Measurements from ENCODE around the gene VAC14.

The VAC14 gene

DNA sequence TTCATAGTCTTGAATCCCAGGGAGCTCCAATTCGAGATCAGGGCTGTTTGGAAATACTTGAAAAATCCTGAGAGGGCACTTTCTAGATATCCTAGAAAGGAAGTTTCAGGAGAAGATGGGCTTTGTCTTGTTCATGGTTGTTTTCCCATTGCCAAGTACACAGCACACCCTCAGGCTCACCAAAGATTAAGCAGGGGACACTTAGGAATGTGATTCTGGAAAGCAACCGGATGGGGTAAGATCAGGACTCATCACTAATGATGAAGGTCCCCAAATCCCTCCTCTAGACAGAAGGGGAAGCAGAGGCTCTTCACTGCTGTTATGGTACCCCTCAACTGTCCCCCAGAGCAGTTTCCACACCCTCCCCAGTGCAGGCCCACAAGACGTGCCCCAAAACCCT lies 40.7 kb downstream of the VAC14 start:
- no peak for DNase-seq (ENCODE audit: low spot score)

DNA sequence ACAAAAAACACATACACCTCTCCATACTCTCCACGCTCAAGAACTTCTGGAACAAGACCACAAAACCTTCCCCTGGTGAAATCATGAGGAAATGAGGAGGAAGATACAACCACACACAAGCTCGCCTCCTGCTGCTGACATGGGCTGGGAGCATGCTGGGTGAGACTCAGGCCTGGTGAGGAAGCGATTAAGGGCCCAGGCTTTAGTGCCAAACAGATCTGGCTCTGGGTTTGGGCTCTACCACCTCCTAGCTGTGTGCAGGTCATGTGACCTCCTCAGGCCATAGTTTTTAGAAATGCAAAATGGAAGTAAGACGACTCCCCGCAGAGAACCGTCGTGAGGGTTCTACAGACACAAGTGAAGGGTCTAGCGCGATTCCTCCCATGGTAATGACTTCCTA lies 41.3 kb downstream of the VAC14 start:
- no peak for DNase-seq (ENCODE audit: low spot score)

DNA sequence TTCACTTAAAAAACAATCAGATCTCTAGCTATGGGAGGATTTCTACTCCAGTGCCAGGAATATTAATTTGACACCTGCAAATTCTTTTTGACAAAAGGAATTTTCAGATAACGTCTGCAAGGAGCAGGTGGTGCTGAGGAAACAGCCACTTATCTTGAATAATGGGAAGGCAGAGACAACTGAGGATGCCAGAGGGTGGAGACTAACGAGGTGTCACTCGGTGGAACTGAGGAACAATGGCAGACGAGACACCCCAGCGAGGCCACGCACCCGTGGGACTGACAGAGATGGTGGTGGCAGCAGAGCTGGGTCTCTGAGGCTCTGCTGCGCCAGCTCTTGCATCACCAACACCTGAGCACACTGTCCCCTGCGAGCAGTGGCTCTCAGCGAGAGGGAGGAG lies 42.2 kb downstream of the VAC14 start:
- no peak for DNase-seq (ENCODE audit: low spot score)

DNA sequence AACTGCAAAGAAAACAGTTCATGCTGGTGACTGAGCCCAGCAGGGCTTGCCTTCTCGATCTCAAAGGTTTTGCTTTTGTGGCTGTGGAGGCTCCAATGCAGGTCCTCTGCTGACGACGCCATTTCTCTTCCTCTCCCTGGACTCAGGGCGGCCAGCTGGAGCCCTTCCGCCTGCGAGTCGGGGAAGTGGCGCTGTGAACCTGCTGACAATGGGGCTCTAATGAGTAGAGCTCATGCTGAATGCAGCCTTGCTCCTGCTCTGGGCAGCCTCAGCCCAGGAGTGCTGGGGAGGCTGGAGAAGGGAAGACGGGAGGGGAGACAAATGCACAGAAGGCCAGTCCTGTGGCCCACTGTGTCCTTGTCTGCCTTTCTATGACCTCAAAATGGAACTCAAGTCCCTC lies 43.8 kb downstream of the VAC14 start:
- DNase-seq (ENCODE audit: low spot score): no peak

DNA sequence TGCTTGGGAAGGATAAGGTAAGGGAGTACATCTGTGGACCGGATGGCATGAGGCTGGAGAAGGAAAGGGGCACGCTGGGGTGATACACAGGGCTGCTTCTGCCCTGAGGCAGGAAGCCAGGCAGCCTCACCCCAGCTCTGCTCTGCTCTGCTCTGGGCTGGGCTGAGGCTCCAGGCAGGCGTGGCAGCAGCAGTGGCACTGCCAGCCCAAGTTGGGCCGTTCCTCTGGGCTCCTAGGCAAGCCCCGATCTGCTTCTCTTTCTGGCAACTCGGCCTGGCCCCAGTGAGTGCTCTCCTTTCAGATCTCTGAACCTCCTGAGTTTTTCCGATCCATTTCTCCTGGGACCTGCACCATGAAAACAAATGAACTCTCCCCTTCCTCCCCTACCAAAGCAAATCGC lies 44.9 kb downstream of the VAC14 start:
- DNase-seq (ENCODE audit: low spot score): no peak

DNA sequence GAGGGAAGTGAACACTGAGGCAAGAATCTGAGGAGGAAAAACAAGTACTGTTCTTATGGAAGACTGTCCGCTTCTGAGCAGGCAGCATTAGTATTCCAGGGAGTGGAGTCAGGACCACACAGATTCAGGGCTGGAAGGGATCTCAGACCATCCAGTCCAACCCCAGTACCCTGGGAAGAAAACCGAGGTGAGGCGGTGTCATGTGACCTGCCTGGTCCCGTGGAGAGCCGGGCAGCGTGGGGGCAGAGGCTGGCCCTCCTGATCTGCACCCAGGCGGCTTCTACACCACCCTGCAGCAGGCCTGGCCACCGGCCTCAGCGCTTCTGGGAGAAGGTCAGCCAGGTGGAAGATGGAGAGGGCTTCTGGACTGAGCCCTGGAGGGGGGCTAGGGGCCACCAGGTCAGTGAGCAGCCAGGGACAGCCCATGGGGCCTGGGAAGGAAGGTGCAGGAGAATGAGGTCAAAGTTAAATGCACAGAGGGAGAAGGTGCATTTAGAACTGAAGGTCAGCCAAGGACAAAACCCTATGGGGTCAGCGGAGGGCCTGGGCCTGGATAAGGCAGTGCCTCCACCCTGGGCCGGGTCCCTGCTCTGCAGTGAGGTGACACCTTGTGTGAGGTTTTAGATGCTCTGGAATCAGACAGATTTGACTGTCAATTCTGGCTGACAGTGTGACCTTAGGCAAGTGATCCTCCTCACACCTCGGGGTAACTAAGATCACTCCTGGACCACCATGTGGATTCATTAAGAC lies 45.9 kb downstream of the VAC14 start:
- no peak for DNase-seq (ENCODE audit: low spot score)

DNA sequence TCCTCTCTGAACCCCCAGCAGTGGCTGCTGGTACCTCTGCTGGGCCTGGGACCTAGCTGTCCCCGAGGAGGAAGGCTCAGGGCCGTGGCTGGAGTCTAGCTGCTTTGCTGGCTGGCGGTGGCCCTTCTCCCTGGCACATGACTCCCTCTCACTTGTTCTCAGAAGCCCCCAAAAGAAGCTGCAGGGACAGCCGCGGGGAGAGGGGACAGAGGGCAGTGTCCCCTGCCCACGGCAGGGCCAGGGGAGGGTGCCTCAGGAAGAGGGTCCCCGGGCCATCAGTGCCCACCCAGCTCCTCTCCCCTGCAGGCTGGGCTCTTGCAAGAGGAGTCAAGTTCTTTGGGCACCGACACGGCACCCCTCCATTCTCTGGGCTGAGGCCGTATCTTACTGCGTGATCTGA lies 46.6 kb downstream of the VAC14 start:
- DNase-seq (ENCODE audit: low spot score): no peak

DNA sequence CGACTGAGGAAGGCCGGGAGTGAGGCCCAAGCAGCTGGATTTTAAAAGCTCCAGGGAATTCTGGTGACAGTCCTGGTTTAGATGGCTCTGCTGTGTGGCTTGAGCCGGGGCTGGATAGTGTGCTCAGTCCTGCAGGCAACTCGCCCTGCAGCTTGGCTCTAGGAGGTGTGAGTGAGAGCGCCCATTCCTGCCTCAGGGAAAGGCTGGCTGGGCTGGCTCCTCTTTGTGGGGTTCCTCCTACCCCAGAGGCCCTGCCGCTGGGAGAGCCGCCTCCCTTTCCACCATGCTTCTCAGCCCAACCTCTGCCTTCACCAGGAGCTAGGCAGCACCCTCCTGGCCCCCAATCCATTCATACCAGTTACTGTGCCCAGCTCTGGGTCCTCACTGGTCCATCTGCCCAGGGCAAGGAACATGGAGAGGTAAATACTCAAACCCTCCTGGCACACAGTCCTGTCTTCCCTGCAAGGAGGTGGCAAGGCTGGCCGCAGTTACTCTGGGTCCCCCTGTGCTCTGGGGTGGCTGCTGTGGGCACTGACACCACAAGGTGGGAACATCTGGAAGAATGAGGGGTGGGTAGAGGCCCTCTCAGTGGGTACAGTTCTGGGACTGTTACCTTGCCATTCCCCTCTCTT lies 47.1 kb downstream of the VAC14 start:
- no peak for DNase-seq (ENCODE audit: low spot score)

DNA sequence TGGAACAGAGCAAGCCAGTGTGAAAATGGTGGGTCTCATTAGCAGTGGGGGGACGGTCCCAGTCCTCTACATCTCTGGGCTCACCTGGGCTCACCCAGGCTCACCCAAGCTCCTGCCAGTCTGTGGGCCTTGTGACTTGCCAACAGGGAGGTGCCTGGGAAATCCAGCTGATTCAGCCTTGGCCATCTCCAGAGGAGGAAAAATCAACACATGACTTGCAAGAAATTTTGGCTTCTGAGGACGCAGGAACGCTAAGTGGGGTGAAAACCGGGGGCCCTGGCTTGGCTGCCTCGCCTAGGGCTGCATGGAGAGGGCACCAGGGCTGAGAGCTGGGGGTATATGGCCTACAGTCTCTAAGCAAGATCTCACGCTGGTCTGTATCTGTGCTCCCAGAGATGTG lies 47.7 kb downstream of the VAC14 start:
- no peak for DNase-seq (ENCODE audit: low spot score)

DNA sequence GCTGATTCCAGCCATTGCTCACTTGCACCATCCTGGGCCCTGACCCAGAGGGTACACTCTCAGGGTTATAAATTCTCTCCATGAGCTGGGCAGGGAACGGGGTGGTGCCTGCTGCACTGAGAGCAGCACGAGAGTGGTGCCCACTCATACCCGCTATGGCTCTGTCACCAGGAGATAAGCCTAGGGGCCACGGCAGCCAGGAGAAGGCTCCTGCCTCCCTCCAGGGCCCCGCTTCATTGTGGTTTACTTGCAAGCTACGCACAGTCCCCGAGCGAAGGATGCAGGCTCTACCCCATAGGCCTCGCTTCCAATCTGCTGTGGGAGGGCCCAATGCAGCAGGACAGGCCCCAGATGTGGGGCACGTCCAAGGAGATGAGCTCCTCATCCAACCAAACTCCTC lies 48.5 kb downstream of the VAC14 start:
- DNase-seq (ENCODE audit: low spot score): no peak

DNA sequence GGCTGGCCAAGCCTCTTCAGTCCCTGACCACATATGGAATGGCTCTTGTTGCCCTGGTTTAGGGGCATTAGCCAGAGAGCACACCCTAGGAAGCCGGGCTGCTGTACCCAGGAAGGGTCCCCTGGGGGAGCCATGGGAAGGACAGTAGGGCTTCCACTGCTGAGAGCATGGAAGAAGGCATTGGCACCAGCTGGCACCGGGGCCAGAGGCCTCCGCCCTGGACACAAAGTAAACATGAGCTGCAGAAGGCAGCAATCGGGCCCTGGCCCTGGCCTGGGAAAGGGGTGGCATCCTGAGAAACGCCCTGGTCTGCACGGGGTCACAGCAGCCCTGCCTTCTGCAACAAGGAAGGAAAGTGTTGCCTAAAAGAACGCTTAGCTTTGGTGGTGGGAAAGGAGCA lies 49.4 kb downstream of the VAC14 start:
- DNase-seq (ENCODE audit: low spot score): no peak

DNA sequence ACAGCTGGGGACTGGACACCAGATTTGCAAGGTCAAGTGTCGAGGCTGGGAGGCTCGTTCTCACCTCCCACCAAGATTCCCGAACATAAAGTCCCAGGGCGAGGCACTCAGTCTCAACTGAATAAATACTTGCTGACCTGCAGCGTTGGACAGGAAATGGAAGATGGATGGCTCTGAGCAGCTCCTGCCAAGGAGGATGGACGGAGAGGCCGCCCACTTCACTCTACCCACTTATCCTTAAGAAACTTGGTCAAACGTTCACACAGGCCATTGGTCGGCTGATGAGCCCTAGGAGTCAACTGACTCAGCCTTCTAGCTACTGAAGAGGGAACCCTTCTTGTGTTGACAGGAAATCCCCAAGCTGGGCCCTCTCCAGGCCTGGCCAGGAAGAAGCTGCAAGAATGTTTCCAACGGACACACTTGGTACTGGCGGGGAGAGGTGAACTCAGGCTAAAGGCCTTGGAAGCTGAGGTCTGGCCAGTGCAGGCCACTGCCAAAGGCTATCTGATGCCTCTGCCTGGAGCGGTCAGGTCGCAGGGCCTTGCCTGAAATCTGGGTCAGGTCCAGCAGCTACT lies 50.0 kb downstream of the VAC14 start:
- DNase-seq (ENCODE audit: low spot score): peak; percentile 89

DNA sequence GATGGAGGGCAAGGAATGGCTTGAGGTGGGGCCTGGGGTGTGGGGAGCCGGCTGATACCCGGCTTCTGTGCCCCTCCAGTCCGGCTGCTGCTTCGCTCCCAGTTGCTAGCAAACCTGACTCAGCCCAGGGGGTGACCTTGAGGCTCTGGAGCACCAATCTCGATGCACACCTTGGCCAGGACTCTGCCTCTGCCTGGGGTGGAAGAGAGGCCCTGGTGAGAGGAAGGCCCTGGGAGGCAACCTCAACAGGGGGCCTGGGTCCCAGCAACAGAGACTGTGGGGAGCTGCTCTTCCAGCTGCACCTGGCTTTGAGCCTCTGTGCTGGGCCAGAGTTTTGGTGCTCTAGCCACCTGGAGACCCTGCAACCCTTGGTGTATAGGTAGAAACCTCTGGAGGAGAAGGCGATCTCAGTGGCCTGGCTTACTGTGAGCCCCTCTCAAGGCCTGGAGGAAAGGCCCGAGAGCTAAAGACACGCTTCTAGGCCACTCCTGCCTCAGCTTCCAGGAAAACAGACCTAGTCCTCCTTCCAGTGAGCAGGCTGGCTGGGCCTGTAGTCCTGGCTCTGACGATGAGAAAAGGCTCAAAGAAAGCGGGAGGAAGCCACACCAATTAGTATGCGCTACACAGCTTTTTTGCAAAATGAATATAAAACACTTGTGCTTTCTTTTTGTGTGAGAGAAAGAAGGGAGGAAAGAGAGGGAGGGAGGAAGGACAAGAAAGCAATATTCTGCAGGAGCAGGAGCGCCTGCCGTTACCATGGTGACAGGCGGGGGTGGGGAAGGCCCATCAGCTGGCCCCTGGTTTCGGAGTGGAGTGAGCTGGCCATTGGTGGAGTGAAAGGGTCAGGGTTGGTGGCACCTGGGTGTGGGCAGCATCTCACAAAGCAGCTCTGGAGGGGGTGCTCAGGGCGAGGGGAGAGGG lies 51.0 kb downstream of the VAC14 start:
- DNase-seq (ENCODE audit: low spot score): no peak

DNA sequence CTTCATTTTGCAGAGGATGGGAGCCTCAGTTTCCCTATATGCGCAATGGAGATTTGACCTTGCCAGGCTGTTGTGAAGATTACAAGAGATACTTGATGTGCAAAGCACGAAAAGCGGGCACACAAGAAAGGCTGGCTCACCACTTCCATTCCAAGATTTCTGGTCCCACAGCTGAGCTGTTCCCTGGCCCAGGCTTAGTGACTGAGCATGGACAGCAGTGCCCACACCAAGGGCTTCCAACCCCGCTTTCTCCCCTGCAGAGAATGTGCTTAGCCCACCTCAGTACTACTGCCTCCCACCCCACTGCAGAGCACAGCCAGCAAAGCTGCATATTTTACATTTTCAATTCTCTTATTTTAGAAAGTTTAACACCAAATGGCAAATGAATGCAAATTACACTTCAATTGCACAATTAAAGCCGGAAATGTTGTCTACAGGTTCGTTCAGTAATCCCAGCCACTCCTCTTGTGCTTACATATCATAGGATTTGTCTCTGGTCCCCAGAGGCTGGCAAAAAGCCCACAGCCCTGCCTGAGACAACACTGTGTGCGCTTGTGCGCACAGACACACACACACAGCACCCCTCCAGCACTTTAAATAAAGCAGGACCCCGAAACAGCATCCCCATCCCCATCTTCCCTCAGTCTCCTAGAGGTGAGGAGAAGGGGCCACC lies 51.8 kb downstream of the VAC14 start:
- DNase-seq (ENCODE audit: low spot score): no peak

DNA sequence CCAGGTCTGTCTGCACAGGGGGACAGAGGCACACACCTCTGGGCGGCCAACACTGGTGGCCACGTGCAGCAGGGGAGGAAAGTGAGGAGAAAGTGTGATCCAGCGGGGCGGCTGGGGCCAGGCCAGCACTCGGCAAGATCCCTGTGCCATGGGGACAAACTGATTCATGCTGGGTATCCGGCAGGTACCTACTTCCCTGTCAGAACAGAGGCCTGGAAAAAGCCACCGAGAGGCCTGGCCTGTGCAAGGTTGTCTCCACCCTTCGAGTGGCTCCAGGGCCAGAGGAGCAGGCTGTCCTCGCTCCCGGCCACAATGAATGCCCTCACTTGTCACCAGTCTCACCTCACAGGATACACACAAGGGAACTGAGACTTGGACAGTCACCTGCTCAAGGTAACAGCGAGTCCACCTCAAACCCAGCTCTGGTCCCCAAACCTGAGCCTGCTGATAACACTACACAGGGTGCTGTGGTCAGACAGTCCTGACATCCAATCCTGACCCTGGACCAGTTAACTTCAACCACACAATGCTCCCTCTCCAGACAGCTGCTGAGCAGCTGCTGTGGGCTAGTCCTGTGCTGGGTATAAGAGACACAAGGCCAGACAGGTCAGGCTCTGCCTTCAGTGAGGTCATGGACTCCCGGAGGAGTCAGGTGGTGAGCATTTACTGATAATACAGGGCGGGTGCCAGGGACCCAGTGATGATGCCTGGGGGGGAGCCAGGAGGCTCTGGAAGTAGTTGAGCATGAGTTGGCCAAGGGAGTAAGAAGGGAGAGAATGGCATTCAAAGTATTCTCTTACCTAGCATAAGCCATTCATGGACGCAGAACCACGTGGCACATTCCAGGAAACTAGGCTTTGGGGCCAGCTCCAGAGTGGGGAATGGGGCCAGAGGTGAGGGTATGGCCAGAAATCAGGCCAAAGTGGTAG lies 53.0 kb downstream of the VAC14 start:
- no peak for DNase-seq (ENCODE audit: low spot score)

DNA sequence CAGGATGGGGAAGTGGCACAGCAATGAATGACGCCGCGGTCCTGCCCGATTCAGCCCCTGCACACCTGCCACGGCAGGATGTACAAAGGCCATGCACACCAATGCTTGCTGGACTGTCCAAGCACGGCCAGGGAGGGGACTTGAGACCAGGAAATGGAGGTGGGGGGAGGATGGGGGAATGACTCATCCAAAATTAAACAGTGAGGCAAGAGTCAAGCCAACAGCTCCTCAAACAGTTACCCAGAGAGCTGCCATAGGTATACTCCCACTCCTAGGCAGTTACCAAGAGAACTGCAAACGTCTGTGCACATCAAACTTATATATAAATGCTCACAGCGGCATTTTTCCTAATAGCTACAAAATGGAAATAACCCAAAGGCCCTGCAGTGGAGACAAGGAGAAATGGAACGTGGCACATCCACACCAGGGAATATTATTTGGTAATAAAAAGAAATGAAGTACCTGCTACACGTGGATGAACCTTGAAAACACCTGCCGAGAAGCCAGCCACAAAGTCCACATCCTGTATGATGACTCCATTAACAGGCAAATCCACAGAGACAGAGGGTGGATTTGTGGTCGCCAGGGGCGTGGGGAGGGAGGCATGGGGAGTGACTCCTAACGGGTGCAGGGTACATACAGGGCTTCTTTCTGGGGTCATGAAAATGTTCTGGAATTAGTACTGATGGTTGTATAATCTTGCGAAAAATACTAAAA lies 54.1 kb downstream of the VAC14 start:
- peak; percentile 84 for DNase-seq (ENCODE audit: low spot score)

DNA sequence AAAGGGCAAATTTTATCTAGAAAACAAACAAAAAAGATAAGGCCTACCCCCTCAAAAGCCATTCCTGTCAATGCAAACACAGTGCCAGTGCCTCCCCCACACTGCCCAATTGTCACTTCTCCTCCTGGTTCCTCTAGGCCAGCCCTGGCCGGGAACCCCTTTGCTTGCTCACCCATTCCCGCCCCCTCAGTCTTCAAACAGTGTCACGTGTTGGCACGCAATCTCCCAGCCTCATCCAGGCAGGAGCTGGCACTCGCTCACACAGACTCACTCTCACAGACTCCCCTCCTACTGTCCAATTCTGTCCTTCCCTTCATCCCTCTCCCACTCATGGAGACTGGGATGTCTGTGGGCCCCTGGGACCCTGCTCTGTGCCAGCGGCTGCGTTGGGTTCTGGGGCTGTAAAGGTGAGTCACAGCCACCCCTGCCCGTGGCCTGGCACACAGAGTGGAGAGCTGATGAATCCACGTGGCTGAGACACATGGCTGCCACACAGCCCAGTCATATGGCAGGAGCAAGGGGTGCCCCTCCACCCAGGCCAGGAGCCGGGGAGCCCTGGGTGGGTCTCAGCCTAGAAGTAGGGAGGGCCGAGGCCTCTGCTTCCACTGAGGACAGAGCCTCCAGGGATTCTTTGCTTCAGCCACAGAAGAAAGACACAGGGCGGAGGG lies 54.8 kb downstream of the VAC14 start:
- DNase-seq (ENCODE audit: low spot score): peak; percentile 80

DNA sequence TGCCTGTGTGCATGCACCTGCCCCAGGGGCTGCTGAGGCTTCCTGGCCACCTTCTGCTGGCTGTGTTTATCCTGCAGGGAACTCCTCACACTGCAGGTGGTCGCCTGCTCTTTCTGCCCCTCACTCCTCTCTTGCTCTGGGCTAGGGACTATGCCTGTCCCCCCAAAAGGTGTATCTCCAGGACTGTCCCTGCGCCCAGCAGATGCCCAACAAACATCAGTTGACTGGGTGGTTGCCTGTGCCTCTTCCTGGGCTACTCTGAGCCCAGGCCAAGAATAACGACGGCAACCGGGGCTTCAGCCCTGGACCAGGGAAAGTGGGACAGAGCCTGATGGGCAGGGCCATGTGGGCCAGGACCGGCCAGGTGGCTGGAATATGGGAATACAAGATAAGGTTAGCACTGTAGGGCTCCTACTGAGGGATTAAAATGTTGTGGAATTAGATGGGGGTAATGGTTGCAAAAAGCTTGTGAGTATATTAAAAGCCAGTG lies 55.4 kb downstream of the VAC14 start:
- no peak for DNase-seq (ENCODE audit: low spot score)

DNA sequence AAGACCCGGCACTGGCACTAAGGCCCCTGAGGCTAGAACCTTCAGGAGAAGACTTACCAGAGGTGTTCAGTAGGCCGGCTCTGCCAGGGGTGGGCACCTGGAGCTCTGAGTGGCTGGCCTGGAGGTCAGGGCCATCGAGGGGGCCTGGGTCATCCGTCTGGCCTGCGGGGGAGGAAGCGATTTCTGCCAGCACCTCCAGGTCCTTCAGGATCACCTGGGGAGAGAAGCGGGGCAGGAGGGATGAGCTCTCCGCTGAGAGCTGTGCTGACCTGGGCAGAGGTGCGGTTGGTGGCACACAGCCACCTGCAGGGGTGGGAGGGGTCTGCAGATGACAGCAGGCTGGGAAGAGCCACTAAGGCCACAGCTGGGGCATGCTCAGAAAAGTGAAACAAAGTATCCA lies 56.6 kb downstream of the VAC14 start:
- no peak for DNase-seq (ENCODE audit: low spot score)

DNA sequence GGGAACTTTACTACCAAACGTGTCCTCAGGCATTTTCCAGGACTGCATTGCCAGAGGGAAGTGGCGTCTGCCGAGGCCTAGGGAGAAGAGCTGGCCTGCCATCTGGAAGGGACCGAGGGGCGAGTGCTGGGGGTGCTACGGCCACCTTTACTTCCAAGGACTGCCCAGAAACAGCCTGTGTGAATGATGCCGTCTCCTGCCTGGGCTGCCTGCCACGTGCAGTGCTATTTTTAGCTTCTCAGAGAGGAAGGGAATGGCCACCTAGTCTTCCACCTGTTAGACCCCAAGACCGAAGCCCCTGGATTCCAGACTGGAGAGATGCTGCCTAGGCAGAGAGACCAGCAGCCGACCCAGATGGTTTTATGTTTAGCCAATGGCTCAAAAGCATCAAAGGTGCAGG lies 57.2 kb downstream of the VAC14 start:
- DNase-seq (ENCODE audit: low spot score): no peak
